ENCODE results near the gene UBE3B.

UBE3B gene

GRCh38 chr12:109559601-109560000 lies 82.2 kb downstream of the UBE3B start:
- no peak overlapping the region for H2AFZ ChIP-seq (ENCODE audit: insufficient read depth, low read length, poor library complexity)
- no peak overlapping the region for H3K23ac ChIP-seq (ENCODE audit: low read length)
- H4K91ac ChIP-seq (ENCODE audit: low read depth, low read length): no peak overlapping the region
- no peak overlapping the region for H3K14ac ChIP-seq (ENCODE audit: low read length)
- peaks cover 0 to 2% of the 10 kb centered on the region in 2 experiments for H3K4me1 ChIP-seq (ENCODE audit: control insufficient read depth in 1 of 2, insufficient read depth in 2 of 2, low read length in 2 of 2)
- no peak overlapping the region for H4K12ac ChIP-seq (ENCODE audit: low read depth, low read length)
- H3K79me2 ChIP-seq (ENCODE audit: control insufficient read depth, insufficient read depth, low read length, poor library complexity): no peaks in the 10 kb centered on the region
- no peaks in the 10 kb centered on the region for H3K27me3 ChIP-seq (ENCODE audit: insufficient read depth, low read length)
- H3K9me3 ChIP-seq (ENCODE audit: insufficient read depth, low read depth, low read length): no peaks in the 10 kb centered on the region
- no peak overlapping the region for H2AK5ac ChIP-seq (ENCODE audit: low read length)
- DNase-seq: no peak
- no peak overlapping the region for H4K8ac ChIP-seq (ENCODE audit: low read depth, low read length)
- H3K4ac ChIP-seq (ENCODE audit: low read depth, low read length): no peak overlapping the region
- peaks cover 30 to 34% of the 10 kb centered on the region in 2 experiments for H3K36me3 ChIP-seq (ENCODE audit: control insufficient read depth in 1 of 2, insufficient read depth in 2 of 2, low read length in 2 of 2)
- no peak overlapping the region for H3K27ac ChIP-seq (ENCODE audit: low read depth, low read length)
- H3K4me3 ChIP-seq (ENCODE audit: low read depth, low read length): no peak overlapping the region
- no peak overlapping the region for H2BK12ac ChIP-seq (ENCODE audit: low read length)
- no peak overlapping the region for H2BK120ac ChIP-seq (ENCODE audit: insufficient read depth, low read length, poor library complexity)
- H3K9ac ChIP-seq (ENCODE audit: low read length): no peak overlapping the region
- no peak overlapping the region for H2BK5ac ChIP-seq (ENCODE audit: low read depth, low read length, poor library complexity)
- H3K79me1 ChIP-seq (ENCODE audit: low read length): no peaks in the 10 kb centered on the region
- WGBS (ENCODE audit: extremely low coverage, insufficient coverage, insufficient read length): no CpG with 5 or more reads among the region's 10 CpGs
- H3K18ac ChIP-seq (ENCODE audit: low read length): no peak overlapping the region
- no peak overlapping the region for H3K4me2 ChIP-seq (ENCODE audit: low read length)

DNA sequence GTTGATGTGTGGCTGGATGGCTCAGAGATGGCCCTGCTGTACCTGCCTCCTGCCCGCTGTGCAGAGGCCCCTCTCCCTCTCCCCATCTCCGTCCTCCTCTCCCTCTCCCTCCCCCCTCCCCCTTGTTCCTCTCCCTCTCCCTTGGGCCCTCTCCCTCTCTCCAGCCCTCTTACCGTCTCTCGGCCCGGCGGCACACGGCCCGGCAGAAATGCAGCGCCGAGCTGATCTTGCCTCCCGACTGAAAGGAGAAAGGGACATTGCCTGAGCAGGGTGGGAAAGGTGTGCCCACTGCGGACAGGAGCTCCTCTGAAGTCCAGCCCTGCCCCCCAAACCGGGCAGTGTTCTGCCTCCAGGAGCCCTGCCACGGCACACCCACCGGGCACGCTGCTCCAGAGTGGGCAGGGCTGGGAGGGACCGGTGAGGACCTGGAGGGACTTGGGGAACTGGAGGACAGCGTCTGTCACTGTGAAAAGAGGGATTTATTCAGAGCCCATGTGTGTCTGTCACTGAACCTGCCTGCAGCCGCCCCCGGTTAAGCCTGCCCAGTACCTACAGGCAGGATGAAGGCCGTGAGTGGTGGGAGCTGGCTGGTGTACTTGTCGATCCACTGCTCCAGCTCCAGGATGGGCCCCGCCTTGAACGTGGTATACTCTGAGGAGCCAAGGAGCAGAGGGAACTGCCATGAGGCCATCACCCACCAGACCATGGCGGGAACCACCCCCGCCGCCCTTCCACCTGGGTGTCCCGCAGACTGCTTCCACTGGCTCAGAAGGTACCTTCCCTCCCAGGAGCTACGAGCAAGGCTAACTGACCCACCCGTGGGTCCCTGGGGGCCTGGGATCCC lies 83.7 kb downstream of the UBE3B start:
- H2BK12ac ChIP-seq (ENCODE audit: low read length): no peak overlapping the region
- H3K9ac ChIP-seq (ENCODE audit: low read length): no peak overlapping the region
- no peak overlapping the region for H2AFZ ChIP-seq (ENCODE audit: insufficient read depth, low read length, poor library complexity)
- H4K8ac ChIP-seq (ENCODE audit: low read depth, low read length): no peak overlapping the region
- H3K27me3 ChIP-seq (ENCODE audit: insufficient read depth, low read length): no peaks in the 10 kb centered on the region
- no peak overlapping the region for H3K27ac ChIP-seq (ENCODE audit: low read depth, low read length)
- no peak overlapping the region for H4K91ac ChIP-seq (ENCODE audit: low read depth, low read length)
- DNase-seq: no peak
- H3K79me1 ChIP-seq (ENCODE audit: low read length): no peaks in the 10 kb centered on the region
- no peak overlapping the region for H3K23ac ChIP-seq (ENCODE audit: low read length)
- peaks cover 41 to 42% of the 10 kb centered on the region in 2 experiments for H3K36me3 ChIP-seq (ENCODE audit: control insufficient read depth in 1 of 2, insufficient read depth in 2 of 2, low read length in 2 of 2)
- no peaks in the 10 kb centered on the region for H3K9me3 ChIP-seq (ENCODE audit: insufficient read depth, low read depth, low read length)
- no peak overlapping the region for H3K18ac ChIP-seq (ENCODE audit: low read length)
- H3K14ac ChIP-seq (ENCODE audit: low read length): no peak overlapping the region
- H3K4me1 ChIP-seq (ENCODE audit: control insufficient read depth in 1 of 2, insufficient read depth in 2 of 2, low read length in 2 of 2): no peaks in the 10 kb centered on the region
- no peak overlapping the region for H4K12ac ChIP-seq (ENCODE audit: low read depth, low read length)
- no peak overlapping the region for H2AK5ac ChIP-seq (ENCODE audit: low read length)
- no peaks in the 10 kb centered on the region for H3K79me2 ChIP-seq (ENCODE audit: control insufficient read depth, insufficient read depth, low read length, poor library complexity)
- no peak overlapping the region for H2BK120ac ChIP-seq (ENCODE audit: insufficient read depth, low read length, poor library complexity)
- no peak overlapping the region for H3K4me3 ChIP-seq (ENCODE audit: low read depth, low read length)
- no CpG with 5 or more reads among the region's 30 CpGs for WGBS (ENCODE audit: extremely low coverage, insufficient coverage, insufficient read length)
- H2BK5ac ChIP-seq (ENCODE audit: low read depth, low read length, poor library complexity): no peak overlapping the region
- no peak overlapping the region for H3K4me2 ChIP-seq (ENCODE audit: low read length)
- no peak overlapping the region for H3K4ac ChIP-seq (ENCODE audit: low read depth, low read length)

- no peak for DNase-seq
- no peak overlapping the region for H4K8ac ChIP-seq (ENCODE audit: low read depth, low read length)
- H3K27ac ChIP-seq (ENCODE audit: low read depth, low read length): no peak overlapping the region
- no peak overlapping the region for H4K91ac ChIP-seq (ENCODE audit: low read depth, low read length)
- no peak overlapping the region for H2AK5ac ChIP-seq (ENCODE audit: low read length)
- no peak overlapping the region for H3K4me3 ChIP-seq (ENCODE audit: low read depth, low read length)
- H2AFZ ChIP-seq (ENCODE audit: insufficient read depth, low read length, poor library complexity): no peak overlapping the region
- H3K23ac ChIP-seq (ENCODE audit: low read length): no peak overlapping the region
- H3K79me2 ChIP-seq (ENCODE audit: control insufficient read depth, insufficient read depth, low read length, poor library complexity): no peaks in the 10 kb centered on the region
- H3K4me1 ChIP-seq (ENCODE audit: control insufficient read depth in 1 of 2, insufficient read depth in 2 of 2, low read length in 2 of 2): no peaks in the 10 kb centered on the region
- no peak overlapping the region for H3K18ac ChIP-seq (ENCODE audit: low read length)
- H4K12ac ChIP-seq (ENCODE audit: low read depth, low read length): no peak overlapping the region
- H3K36me3 ChIP-seq (ENCODE audit: control insufficient read depth in 1 of 2, insufficient read depth in 2 of 2, low read length in 2 of 2): peaks cover 46 to 47% of the 10 kb centered on the region in 2 experiments
- no peak overlapping the region for H3K9ac ChIP-seq (ENCODE audit: low read length)
- H3K4ac ChIP-seq (ENCODE audit: low read depth, low read length): no peak overlapping the region
- H2BK12ac ChIP-seq (ENCODE audit: low read length): no peak overlapping the region
- no peak overlapping the region for H2BK120ac ChIP-seq (ENCODE audit: insufficient read depth, low read length, poor library complexity)
- H3K9me3 ChIP-seq (ENCODE audit: insufficient read depth, low read depth, low read length): no peaks in the 10 kb centered on the region
- H3K14ac ChIP-seq (ENCODE audit: low read length): no peak overlapping the region
- WGBS (ENCODE audit: extremely low coverage, insufficient coverage, insufficient read length): no CpG with 5 or more reads among the region's 10 CpGs
- no peak overlapping the region for H2BK5ac ChIP-seq (ENCODE audit: low read depth, low read length, poor library complexity)
- no peak overlapping the region for H3K4me2 ChIP-seq (ENCODE audit: low read length)
- no peaks in the 10 kb centered on the region for H3K79me1 ChIP-seq (ENCODE audit: low read length)
- H3K27me3 ChIP-seq (ENCODE audit: insufficient read depth, low read length): no peaks in the 10 kb centered on the region
Measured at GRCh38 chr12:109561711-109562030, 84.2 kb downstream of the UBE3B start.

DNA sequence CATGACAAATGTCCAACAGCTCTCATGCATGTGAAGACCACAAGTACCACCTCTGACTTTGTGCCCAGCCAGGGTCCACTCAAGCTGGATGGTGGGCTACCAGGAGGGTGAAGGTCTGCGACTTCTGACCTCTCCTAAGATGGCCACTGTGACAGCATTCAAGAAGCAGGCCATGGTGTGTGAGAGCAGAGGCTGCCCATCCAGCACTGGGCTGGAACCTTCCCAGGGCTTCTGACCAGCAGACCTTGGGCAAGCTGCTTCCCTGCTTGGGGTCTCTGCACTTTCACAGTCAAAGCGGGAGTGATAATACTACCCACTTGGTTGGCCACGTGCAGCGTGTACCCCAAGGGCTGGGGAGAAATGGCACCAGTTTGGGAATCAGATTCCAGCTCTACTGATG lies 85.4 kb downstream of the UBE3B start:
- no peak overlapping the region for H4K12ac ChIP-seq (ENCODE audit: low read depth, low read length)
- H4K8ac ChIP-seq (ENCODE audit: low read depth, low read length): no peak overlapping the region
- no CpG with 5 or more reads among the region's 4 CpGs for WGBS (ENCODE audit: extremely low coverage, insufficient coverage, insufficient read length)
- H3K4me1 ChIP-seq (ENCODE audit: control insufficient read depth in 1 of 2, insufficient read depth in 2 of 2, low read length in 2 of 2): no peaks in the 10 kb centered on the region
- H3K79me2 ChIP-seq (ENCODE audit: control insufficient read depth, insufficient read depth, low read length, poor library complexity): no peaks in the 10 kb centered on the region
- H4K91ac ChIP-seq (ENCODE audit: low read depth, low read length): no peak overlapping the region
- no peak overlapping the region for H3K9ac ChIP-seq (ENCODE audit: low read length)
- H2BK5ac ChIP-seq (ENCODE audit: low read depth, low read length, poor library complexity): no peak overlapping the region
- no peaks in the 10 kb centered on the region for H3K9me3 ChIP-seq (ENCODE audit: insufficient read depth, low read depth, low read length)
- no peak overlapping the region for H3K4me3 ChIP-seq (ENCODE audit: low read depth, low read length)
- H3K14ac ChIP-seq (ENCODE audit: low read length): no peak overlapping the region
- peaks cover 51 to 53% of the 10 kb centered on the region in 2 experiments for H3K36me3 ChIP-seq (ENCODE audit: control insufficient read depth in 1 of 2, insufficient read depth in 2 of 2, low read length in 2 of 2)
- H2AK5ac ChIP-seq (ENCODE audit: low read length): no peak overlapping the region
- no peak overlapping the region for H2AFZ ChIP-seq (ENCODE audit: insufficient read depth, low read length, poor library complexity)
- DNase-seq: no peak
- H3K4ac ChIP-seq (ENCODE audit: low read depth, low read length): no peak overlapping the region
- no peak overlapping the region for H3K4me2 ChIP-seq (ENCODE audit: low read length)
- H3K79me1 ChIP-seq (ENCODE audit: low read length): no peaks in the 10 kb centered on the region
- no peak overlapping the region for H2BK120ac ChIP-seq (ENCODE audit: insufficient read depth, low read length, poor library complexity)
- H3K27me3 ChIP-seq (ENCODE audit: insufficient read depth, low read length): no peaks in the 10 kb centered on the region
- H3K18ac ChIP-seq (ENCODE audit: low read length): no peak overlapping the region
- H3K23ac ChIP-seq (ENCODE audit: low read length): no peak overlapping the region
- H2BK12ac ChIP-seq (ENCODE audit: low read length): no peak overlapping the region
- no peak overlapping the region for H3K27ac ChIP-seq (ENCODE audit: low read depth, low read length)

Data from trophoblast cell (in vitro differentiated cells and primary cell).